ENCODE measurements around the gene PSMC4. TPM values are rescaled to one million over a fixed set of nuclear protein-coding genes. Genes with fewer than 3 reads are reported as not detected.

The PSMC4 gene
- total RNA-seq, 2 donors from 2014 or later, result 14.2 to 43.8 TPM

DNA sequence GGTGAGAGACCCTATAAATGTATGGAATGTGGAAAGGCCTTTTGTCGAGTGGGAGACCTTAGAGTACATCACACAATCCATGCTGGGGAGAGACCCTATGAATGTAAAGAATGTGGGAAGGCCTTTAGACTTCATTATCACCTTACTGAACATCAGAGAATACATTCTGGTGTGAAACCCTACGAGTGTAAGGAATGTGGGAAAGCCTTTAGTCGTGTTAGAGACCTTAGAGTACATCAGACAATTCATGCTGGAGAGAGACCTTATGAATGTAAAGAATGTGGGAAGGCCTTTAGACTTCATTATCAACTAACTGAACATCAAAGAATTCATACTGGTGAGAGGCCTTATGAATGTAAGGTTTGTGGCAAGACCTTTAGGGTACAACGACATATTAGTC is 43.0 kb downstream of the PSMC4 start:
- ATAC-seq, result no peak
- Histone ChIP-seq H3K27me3 (no peaks in the 10 kb centered on the region), H3K4me1 (no peaks in the 10 kb centered on the region), H3K4me3 (no peak overlapping the region), H3K36me3 (replicated peaks in 1 of 2; ENCODE audit: insufficient read depth in 1 of 2, low read depth in 2 of 2) (peaks cover 4 to 8% of the 10 kb centered on the region in 2 donors), H3K27ac (no peak overlapping the region), H3K9me3 (peaks cover 3 to 27% (median 6%) of the 10 kb centered on the region in 3 donors)
- intact Hi-C loops (cut with DNase I), result no loop called here
- TF ChIP-seq POLR2A (IDR thresholded peaks at IDR 0.05), result no peak
- TF ChIP-seq, protein P1, sequence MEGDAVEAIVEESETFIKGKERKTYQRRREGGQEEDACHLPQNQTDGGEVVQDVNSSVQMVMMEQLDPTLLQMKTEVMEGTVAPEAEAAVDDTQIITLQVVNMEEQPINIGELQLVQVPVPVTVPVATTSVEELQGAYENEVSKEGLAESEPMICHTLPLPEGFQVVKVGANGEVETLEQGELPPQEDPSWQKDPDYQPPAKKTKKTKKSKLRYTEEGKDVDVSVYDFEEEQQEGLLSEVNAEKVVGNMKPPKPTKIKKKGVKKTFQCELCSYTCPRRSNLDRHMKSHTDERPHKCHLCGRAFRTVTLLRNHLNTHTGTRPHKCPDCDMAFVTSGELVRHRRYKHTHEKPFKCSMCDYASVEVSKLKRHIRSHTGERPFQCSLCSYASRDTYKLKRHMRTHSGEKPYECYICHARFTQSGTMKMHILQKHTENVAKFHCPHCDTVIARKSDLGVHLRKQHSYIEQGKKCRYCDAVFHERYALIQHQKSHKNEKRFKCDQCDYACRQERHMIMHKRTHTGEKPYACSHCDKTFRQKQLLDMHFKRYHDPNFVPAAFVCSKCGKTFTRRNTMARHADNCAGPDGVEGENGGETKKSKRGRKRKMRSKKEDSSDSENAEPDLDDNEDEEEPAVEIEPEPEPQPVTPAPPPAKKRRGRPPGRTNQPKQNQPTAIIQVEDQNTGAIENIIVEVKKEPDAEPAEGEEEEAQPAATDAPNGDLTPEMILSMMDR (IDR thresholded peaks at IDR 0.05), result no peak
- 93 to 94% methylated on average over 4 of the region's 4 CpGs for WGBS, 2 donors
- no peak for DNase-seq

- 75 to 90% methylated on average over 3 of the region's 3 CpGs for WGBS, 2 donors
These were observed 53.0 kb downstream of the PSMC4 start for GRCh38 chr19:40023969-40024368.

DNA sequence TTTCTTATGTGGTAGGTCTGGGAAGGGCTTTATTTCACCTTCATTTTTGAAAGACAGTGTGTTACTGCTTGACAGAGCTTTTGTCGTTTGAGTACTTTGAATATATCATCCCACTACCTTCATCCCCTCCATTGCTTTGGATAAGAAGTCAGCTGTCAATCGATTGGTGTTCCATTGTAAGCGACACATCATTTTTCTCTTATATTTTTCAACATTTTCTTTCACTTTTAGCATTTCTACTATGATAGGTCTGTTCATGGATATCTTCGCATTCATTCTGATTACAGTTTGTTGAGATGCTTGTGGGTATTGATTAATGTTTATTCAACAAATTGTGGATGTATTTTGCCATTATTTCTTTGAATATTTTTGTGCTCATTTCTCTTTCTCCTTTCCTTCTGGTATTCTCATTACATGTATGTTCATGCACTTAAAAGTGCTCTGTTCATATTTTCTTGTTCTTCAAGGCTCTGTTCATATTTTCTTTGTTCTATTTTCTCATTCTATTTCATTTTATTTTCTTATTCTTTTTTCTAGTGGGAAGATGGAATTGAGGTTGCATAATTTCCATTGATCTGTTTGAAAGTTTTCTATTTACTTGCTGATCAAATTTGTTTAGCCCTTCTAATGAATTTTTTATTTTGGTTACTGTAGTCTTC is 55.1 kb downstream of the PSMC4 start:
- H3K27ac ChIP-seq, result no peak overlapping the region
- no peaks in the 10 kb centered on the region for H3K27me3 ChIP-seq
- H3K4me1 ChIP-seq, result no peaks in the 10 kb centered on the region
- peaks cover 0 to 68% (median 2%) of the 10 kb centered on the region in 3 donors for H3K9me3 ChIP-seq
- TF ChIP-seq POLR2A (IDR thresholded peaks at IDR 0.05), result no peak
- TF ChIP-seq, protein P1 (IDR thresholded peaks at IDR 0.05), result no peak
- DNase-seq (no peak), ATAC-seq (no peak)
- intact Hi-C loops (cut with DNase I), result no loop called here
- no peaks in the 10 kb centered on the region for H3K36me3 ChIP-seq (replicated peaks in 1 of 2; ENCODE audit: insufficient read depth in 1 of 2, low read depth in 2 of 2)
- 91 to 95% methylated on average over 4 of the region's 4 CpGs for WGBS, 2 donors
- H3K4me3 ChIP-seq, result no peak overlapping the region

More at GRCh38 chr19:40023969-40024368, 53.0 kb downstream of the PSMC4 start:
- no peak for DNase-seq
- Histone ChIP-seq H3K27ac (no peak overlapping the region), H3K9me3 (peaks cover 0 to 54% (median 0%) of the 10 kb centered on the region in 3 donors), H3K27me3 (no peaks in the 10 kb centered on the region), H3K36me3 (replicated peaks in 1 of 2; ENCODE audit: insufficient read depth in 1 of 2, low read depth in 2 of 2) (no peaks in the 10 kb centered on the region), H3K4me1 (no peaks in the 10 kb centered on the region), H3K4me3 (no peak overlapping the region)
- no peak for TF ChIP-seq POLR2A (IDR thresholded peaks at IDR 0.05)
- TF ChIP-seq, protein P1 (IDR thresholded peaks at IDR 0.05), result no peak
- intact Hi-C loops (cut with DNase I), result no loop called here
- no peak for ATAC-seq

GRCh38 chr19:40026597-40026970 is 55.6 kb downstream of the PSMC4 start:
- Histone ChIP-seq H3K9me3 (peaks cover 0 to 73% (median 2%) of the 10 kb centered on the region in 3 donors), H3K27me3 (no peaks in the 10 kb centered on the region), H3K36me3 (replicated peaks in 1 of 2; ENCODE audit: insufficient read depth in 1 of 2, low read depth in 2 of 2) (no peaks in the 10 kb centered on the region), H3K27ac (no peak overlapping the region), H3K4me3 (no peak overlapping the region), H3K4me1 (no peaks in the 10 kb centered on the region)
- TF ChIP-seq POLR2A (IDR thresholded peaks at IDR 0.05), result no peak
- TF ChIP-seq, protein P1 (IDR thresholded peaks at IDR 0.05), result no peak
- ATAC-seq, result no peak
- no peak for DNase-seq
- WGBS, 2 donors, result 93% methylated on average over 5 of the region's 5 CpGs
- intact Hi-C loops (cut with DNase I), result no loop called here

Other genes with a start within 250 kb of the PSMC4 start
- not detected for gene CLC, start 233.1 kb upstream of the PSMC4 start, total RNA-seq
- gene LEUTX, start 192.3 kb upstream of the PSMC4 start, total RNA-seq, result not detected
- gene DYRK1B, start 137.0 kb upstream of the PSMC4 start, total RNA-seq, result 10 to 100 TPM; 11.9 to 21.1 TPM
- 100 to 1,000 TPM in 1 of 2 donors, 10 to 100 TPM in 1; 90.3 to 118 TPM for gene FBL, start 124.8 kb upstream of the PSMC4 start, total RNA-seq
- gene FCGBP, start 36.5 kb upstream of the PSMC4 start, total RNA-seq, result 10 to 100 TPM; 19.4 to 24.1 TPM
- gene ZNF546, start 25.9 kb downstream of the PSMC4 start, total RNA-seq, result 1 to 10 TPM in 1 of 2 donors, under 1 TPM in 1; 0.66 to 2.6 TPM
- 10 to 100 TPM in 1 of 2 donors, 1 to 10 TPM in 1; 8.3 to 12.5 TPM for gene ZNF780B, start 85.1 kb downstream of the PSMC4 start, total RNA-seq
- 10 to 100 TPM in 1 of 2 donors, 1 to 10 TPM in 1; 3.3 to 18.9 TPM for gene ZNF780A, start 119.8 kb downstream of the PSMC4 start, total RNA-seq
- 10 to 100 TPM; 15.8 to 25.7 TPM for gene MAP3K10, start 220.3 kb downstream of the PSMC4 start, total RNA-seq
- not detected for gene TTC9B, start 247.2 kb downstream of the PSMC4 start, total RNA-seq